ENCODE measurements around the gene TANC1. TPM values are rescaled to one million over a fixed set of nuclear protein-coding genes. Genes with fewer than 3 reads are reported as not detected.

Gene TANC1
- total RNA-seq, 4 donors from 2014 or later = 34.5 to 125 (median 47.0) TPM

- WGBS, 2 donors (ENCODE audit: low coverage in 1 of 2) = 86 to 91% methylated on average over 8 of the region's 8 CpGs
- in situ Hi-C loops (cut with MboI; ENCODE audit: low pct_ligation_motif_present in 1 of 4, low pct_unique_long_range_greater_than_20kb in 1 of 4, low sequenced_read_pairs in 3 of 4) = no loop called here
- TF ChIP-seq EP300 (IDR thresholded peaks at IDR 0.05; ENCODE audit: low read depth) (no peak), POLR2AphosphoS5 (IDR thresholded peaks at IDR 0.05) (no peak), POLR2A (IDR thresholded peaks at IDR 0.05) (no peak)
- TF ChIP-seq, protein P1, sequence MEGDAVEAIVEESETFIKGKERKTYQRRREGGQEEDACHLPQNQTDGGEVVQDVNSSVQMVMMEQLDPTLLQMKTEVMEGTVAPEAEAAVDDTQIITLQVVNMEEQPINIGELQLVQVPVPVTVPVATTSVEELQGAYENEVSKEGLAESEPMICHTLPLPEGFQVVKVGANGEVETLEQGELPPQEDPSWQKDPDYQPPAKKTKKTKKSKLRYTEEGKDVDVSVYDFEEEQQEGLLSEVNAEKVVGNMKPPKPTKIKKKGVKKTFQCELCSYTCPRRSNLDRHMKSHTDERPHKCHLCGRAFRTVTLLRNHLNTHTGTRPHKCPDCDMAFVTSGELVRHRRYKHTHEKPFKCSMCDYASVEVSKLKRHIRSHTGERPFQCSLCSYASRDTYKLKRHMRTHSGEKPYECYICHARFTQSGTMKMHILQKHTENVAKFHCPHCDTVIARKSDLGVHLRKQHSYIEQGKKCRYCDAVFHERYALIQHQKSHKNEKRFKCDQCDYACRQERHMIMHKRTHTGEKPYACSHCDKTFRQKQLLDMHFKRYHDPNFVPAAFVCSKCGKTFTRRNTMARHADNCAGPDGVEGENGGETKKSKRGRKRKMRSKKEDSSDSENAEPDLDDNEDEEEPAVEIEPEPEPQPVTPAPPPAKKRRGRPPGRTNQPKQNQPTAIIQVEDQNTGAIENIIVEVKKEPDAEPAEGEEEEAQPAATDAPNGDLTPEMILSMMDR (IDR thresholded peaks at IDR 0.05) = no peak
- H3K4me1 ChIP-seq = peaks cover 33 to 67% (median 59%) of the 10 kb centered on the region in 4 donors
- intact Hi-C loops (cut with DNase I; ENCODE audit: low total_unique reads) = no loop called here
- H3K4me3 ChIP-seq = no peak overlapping the region
- peak overlapping the region in 1 of 4 donors; percentile 83 for H3K27ac ChIP-seq
- no peaks in the 10 kb centered on the region for H3K27me3 ChIP-seq
- no peak for DNase-seq
- H3K9me3 ChIP-seq = no peaks in the 10 kb centered on the region
- no peaks in the 10 kb centered on the region for H3K36me3 ChIP-seq
These were observed 180.5 kb downstream of the TANC1 start for GRCh38 chr2:159148901-159149300.

GRCh38 chr2:159149747-159150146 lies 181.3 kb downstream of the TANC1 start:
- intact Hi-C loops (cut with DNase I; ENCODE audit: low total_unique reads) = no loop called here
- Histone ChIP-seq H3K4me1 (peaks cover 37 to 75% (median 66%) of the 10 kb centered on the region in 4 donors), H3K27ac (peak overlapping the region in 2 of 4 donors; percentile 83 to 84), H3K9me3 (no peaks in the 10 kb centered on the region), H3K27me3 (no peaks in the 10 kb centered on the region), H3K36me3 (no peaks in the 10 kb centered on the region), H3K4me3 (no peak overlapping the region)
- TF ChIP-seq POLR2AphosphoS5 (IDR thresholded peaks at IDR 0.05) = no peak
- TF ChIP-seq, protein P1 (IDR thresholded peaks at IDR 0.05) = no peak
- TF ChIP-seq POLR2A (IDR thresholded peaks at IDR 0.05) = no peak
- TF ChIP-seq EP300 (IDR thresholded peaks at IDR 0.05; ENCODE audit: low read depth) = no peak
- WGBS, 2 donors (ENCODE audit: low coverage in 1 of 2) = 67 to 76% methylated on average over 1 to 2 of the region's 2 CpGs
- DNase-seq = no peak
- in situ Hi-C loops (cut with MboI; ENCODE audit: low pct_ligation_motif_present in 1 of 4, low pct_unique_long_range_greater_than_20kb in 1 of 4, low sequenced_read_pairs in 3 of 4) = no loop called here

GRCh38 chr2:159150280-159150746 lies 181.9 kb downstream of the TANC1 start:
- intact Hi-C loops (cut with DNase I; ENCODE audit: low total_unique reads) (no loop called here), in situ Hi-C loops (cut with MboI; ENCODE audit: low pct_ligation_motif_present in 1 of 4, low pct_unique_long_range_greater_than_20kb in 1 of 4, low sequenced_read_pairs in 3 of 4) (no loop called here)
- Histone ChIP-seq H3K27ac (peak overlapping the region; percentile 59 to 86 (median 84)), H3K36me3 (no peaks in the 10 kb centered on the region), H3K4me1 (peaks cover 37 to 81% (median 70%) of the 10 kb centered on the region in 4 donors), H3K4me3 (no peak overlapping the region), H3K9me3 (no peaks in the 10 kb centered on the region), H3K27me3 (no peaks in the 10 kb centered on the region)
- no peak for DNase-seq
- 24 to 44% methylated on average over 5 to 8 of the region's 8 CpGs for WGBS, 2 donors (ENCODE audit: low coverage in 1 of 2)
- TF ChIP-seq POLR2A (IDR thresholded peaks at IDR 0.05) (no peak), POLR2AphosphoS5 (IDR thresholded peaks at IDR 0.05) (no peak)

GRCh38 chr2:159151198-159152127 lies 183.0 kb downstream of the TANC1 start:
- in situ Hi-C loops (cut with MboI; ENCODE audit: low pct_ligation_motif_present in 1 of 4, low pct_unique_long_range_greater_than_20kb in 1 of 4, low sequenced_read_pairs in 3 of 4) (no loop called here), intact Hi-C loops (cut with DNase I; ENCODE audit: low total_unique reads) (no loop called here)
- TF ChIP-seq, protein P1 (IDR thresholded peaks at IDR 0.05) = no peak
- TF ChIP-seq POLR2A (IDR thresholded peaks at IDR 0.05) = no peak
- peak in 2 of 3 donors; percentile 7 to 38 for TF ChIP-seq POLR2AphosphoS5 (IDR thresholded peaks at IDR 0.05)
- TF ChIP-seq EP300 (IDR thresholded peaks at IDR 0.05; ENCODE audit: low read depth) = peak; percentile 3
- Histone ChIP-seq H3K36me3 (no peaks in the 10 kb centered on the region), H3K27ac (peak overlapping the region; percentile 59 to 86 (median 84)), H3K4me1 (peaks cover 37 to 85% (median 79%) of the 10 kb centered on the region in 4 donors), H3K9me3 (no peaks in the 10 kb centered on the region), H3K27me3 (no peaks in the 10 kb centered on the region), H3K4me3 (no peak overlapping the region)
- WGBS, 2 donors (ENCODE audit: low coverage in 1 of 2) = 35 to 45% methylated on average over 5 of the region's 5 CpGs
- DNase-seq = peak; percentile 31

Data from transverse colon (tissue), 4 donors.